ENCODE measurements around the gene SH2D3C.

Gene SH2D3C

GRCh38 chr9:127778280-127779135, at the start of gene SH2D3C:
TSS of gene SH2D3C (minus strand) at chr9:127778666. CDS start at chr9:127778627, 39 bp downstream.
- peak in 3 of 51 donors; percentile 7 to 33 (median 14) for DNase-seq

- DNase-seq = no peak
Measured at GRCh38 chr9:127826253-127826913, 47.9 kb upstream of the SH2D3C start.

- DNase-seq = peak in 10 of 51 donors; percentile 6 to 52 (median 18)
Measured at GRCh38 chr9:127825319-127826051, 47.0 kb upstream of the SH2D3C start.

GRCh38 chr9:127822108-127822507, 43.6 kb upstream of the SH2D3C start:
- DNase-seq = no peak

- DNase-seq = no peak
Measured at GRCh38 chr9:127818574-127818973, 40.1 kb upstream of the SH2D3C start.

- no peak for DNase-seq
Measured at GRCh38 chr9:127817881-127818434, 39.5 kb upstream of the SH2D3C start.

GRCh38 chr9:127816728-127817127, 38.3 kb upstream of the SH2D3C start:
- DNase-seq = no peak

GRCh38 chr9:127816362-127816725, 37.9 kb upstream of the SH2D3C start:
- DNase-seq = no peak

- DNase-seq = no peak
Measured at GRCh38 chr9:127815512-127816361, 37.3 kb upstream of the SH2D3C start.

GRCh38 chr9:127814619-127815511, 36.4 kb upstream of the SH2D3C start:
- DNase-seq = no peak

- no peak for DNase-seq
Measured at GRCh38 chr9:127813686-127814226, 35.3 kb upstream of the SH2D3C start.

- no peak for DNase-seq
Measured at GRCh38 chr9:127812936-127813675, 34.6 kb upstream of the SH2D3C start.

GRCh38 chr9:127812011-127812410, 33.5 kb upstream of the SH2D3C start:
- DNase-seq = no peak

GRCh38 chr9:127810378-127811187, 32.1 kb upstream of the SH2D3C start:
- DNase-seq = no peak

- no peak for DNase-seq
Measured at GRCh38 chr9:127809540-127810377, 31.3 kb upstream of the SH2D3C start.

- no peak for DNase-seq
Measured at GRCh38 chr9:127809002-127809539, 30.6 kb upstream of the SH2D3C start.
